Spleen (tissue), 7 donors: ENCODE results near the gene STXBP5L.

Experiments used
- POLR2A ChIP-seq, 3 donors: fragments of 450-650 bp; IDR thresholded peaks; one replicate each; pipeline ENCODE4 v1.5.1; 2017; ENCODE audit warnings: antibody characterized with exemption in 3 of 3, mild to moderate bottlenecking in 1 of 3
- POLR2AphosphoS5 ChIP-seq, 3 donors: sonication (generic); formaldehyde crosslinking; IDR thresholded peaks; one replicate each; pipeline ENCODE4 v1.5.1; 2017; ENCODE audit warnings: antibody characterized with exemption in 3 of 3
- TF ChIP-seq, protein P1 (sequence below), 11 experiments: fragments of 200-600 bp in 7 of 11; fragments of 450-650 bp in 4 of 11; sonication (generic) in 4 of 11; IDR thresholded peaks in 8 of 11; conservative IDR thresholded peaks in 3 of 11; 1 replicate in 7 of 11; 2 replicates in 4 of 11; pipeline versions ENCODE4 v1.4.0 to v1.8.0; 2016 to 2021; ENCODE audit warnings: antibody characterized with exemption in 11 of 11, inconsistent platforms in 4 of 11, mild to moderate bottlenecking in 1 of 11
- donor health status: DM: no; HTN: no; CAD: no; lungs with moderate emphysema.
- donor health status: DM: no; HTN: no; CAD: no.
- donor health status: DM: no; HTN: no; CAD: no.

DNA sequence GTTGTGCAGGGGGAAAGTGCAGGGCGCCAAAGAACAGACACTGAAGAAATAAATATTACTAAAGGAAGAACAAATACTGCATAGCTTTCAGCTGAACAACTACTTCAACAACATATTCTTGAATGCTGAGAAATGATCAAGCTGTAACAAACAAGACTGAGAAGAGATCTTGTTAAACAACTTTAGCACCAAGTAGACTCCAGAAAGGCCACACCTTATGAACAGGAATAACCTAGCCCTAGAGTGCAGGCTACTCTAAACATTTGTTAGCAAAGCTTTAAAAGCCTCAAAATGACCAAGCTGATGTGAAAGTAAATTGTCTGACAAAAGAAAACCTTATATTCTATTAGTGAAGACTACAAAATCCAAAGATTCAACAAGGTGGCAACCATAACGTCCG is 554.6 kb downstream of the STXBP5L start:
- TF ChIP-seq POLR2A (IDR thresholded peaks at IDR 0.05) (no peak), POLR2AphosphoS5 (IDR thresholded peaks at IDR 0.05) (no peak)
- TF ChIP-seq, protein P1, sequence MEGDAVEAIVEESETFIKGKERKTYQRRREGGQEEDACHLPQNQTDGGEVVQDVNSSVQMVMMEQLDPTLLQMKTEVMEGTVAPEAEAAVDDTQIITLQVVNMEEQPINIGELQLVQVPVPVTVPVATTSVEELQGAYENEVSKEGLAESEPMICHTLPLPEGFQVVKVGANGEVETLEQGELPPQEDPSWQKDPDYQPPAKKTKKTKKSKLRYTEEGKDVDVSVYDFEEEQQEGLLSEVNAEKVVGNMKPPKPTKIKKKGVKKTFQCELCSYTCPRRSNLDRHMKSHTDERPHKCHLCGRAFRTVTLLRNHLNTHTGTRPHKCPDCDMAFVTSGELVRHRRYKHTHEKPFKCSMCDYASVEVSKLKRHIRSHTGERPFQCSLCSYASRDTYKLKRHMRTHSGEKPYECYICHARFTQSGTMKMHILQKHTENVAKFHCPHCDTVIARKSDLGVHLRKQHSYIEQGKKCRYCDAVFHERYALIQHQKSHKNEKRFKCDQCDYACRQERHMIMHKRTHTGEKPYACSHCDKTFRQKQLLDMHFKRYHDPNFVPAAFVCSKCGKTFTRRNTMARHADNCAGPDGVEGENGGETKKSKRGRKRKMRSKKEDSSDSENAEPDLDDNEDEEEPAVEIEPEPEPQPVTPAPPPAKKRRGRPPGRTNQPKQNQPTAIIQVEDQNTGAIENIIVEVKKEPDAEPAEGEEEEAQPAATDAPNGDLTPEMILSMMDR (IDR thresholded peaks at IDR 0.05 in 8 of 11, conservative IDR thresholded peaks at IDR 0.05 in 3 of 11) = no peak
